H9 (cell line): Measurements from ENCODE around the gene NKX1-1. TPM values are rescaled to one million over a fixed set of nuclear protein-coding genes. Genes with fewer than 3 reads are reported as not detected.

ENCODE experiments used
- DNase-seq: peaks from one replicate; pipeline ENCODE4 v3.0.0-alpha.2; 2017
- H2AFZ ChIP-seq: one replicate; pipeline ENCODE4 v1.6.1; 2013; ENCODE audit warnings: mild to moderate bottlenecking, low read length, control low read depth, moderate library complexity
- H2AK5ac ChIP-seq: 2 replicates; pipeline ENCODE4 v1.6.1; 2013; ENCODE audit warnings: low read length, control low read depth, mixed read lengths; ENCODE audit not compliant: insufficient read length
- H2BK120ac ChIP-seq: one replicate; pipeline ENCODE4 v1.6.1; 2013; ENCODE audit warnings: low read depth, mild to moderate bottlenecking, low read length, control low read depth, inconsistent platforms; ENCODE audit not compliant: poor library complexity, severe bottlenecking
- H2BK12ac ChIP-seq: 2 replicates; pipeline ENCODE4 v1.6.1; 2013; ENCODE audit warnings: low read length, control low read depth, mixed read lengths, low read depth; ENCODE audit not compliant: insufficient read length
- H2BK15ac ChIP-seq: 2 replicates; pipeline ENCODE4 v1.6.1; 2013; ENCODE audit warnings: low read depth, low read length, control low read depth
- H2BK20ac ChIP-seq: one replicate; pipeline ENCODE4 v1.6.1; 2013; ENCODE audit warnings: low read depth, mild to moderate bottlenecking, low read length, control low read depth, inconsistent platforms; ENCODE audit not compliant: poor library complexity, severe bottlenecking
- H2BK5ac ChIP-seq: 2 replicates; pipeline ENCODE4 v1.6.1; 2013; ENCODE audit warnings: low read length, control low read depth, mixed read lengths; ENCODE audit not compliant: insufficient read length
- H3K14ac ChIP-seq: 2 replicates; pipeline ENCODE4 v1.6.1; 2013; ENCODE audit warnings: low read length, control low read depth; ENCODE audit not compliant: insufficient read depth
- H3K18ac ChIP-seq: 2 replicates; pipeline ENCODE4 v1.6.1; 2013; ENCODE audit warnings: low read depth, mild to moderate bottlenecking, mixed read lengths, low read length, control low read depth; ENCODE audit not compliant: insufficient read length
- H3K23ac ChIP-seq: 2 replicates; pipeline ENCODE4 v1.6.1; 2013; ENCODE audit warnings: low read length, control low read depth, mixed read lengths, low read depth; ENCODE audit not compliant: insufficient read length
- H3K23me2 ChIP-seq: 2 replicates; pipeline ENCODE4 v1.6.1; 2013; ENCODE audit warnings: low read depth, mild to moderate bottlenecking, mixed read lengths, low read length, control low read depth; ENCODE audit not compliant: insufficient read length, poor library complexity, severe bottlenecking
- H3K27ac ChIP-seq: 2 replicates; pipeline ENCODE4 v1.5.1; 2013; ENCODE audit warnings: low read length, control low read depth, mixed read lengths, low read depth; ENCODE audit not compliant: insufficient read length
- H3K27me3 ChIP-seq: 2 replicates; pipeline ENCODE4 v1.6.1; 2013; ENCODE audit warnings: low read length, control low read depth, inconsistent platforms; ENCODE audit not compliant: insufficient read depth
- H3K4ac ChIP-seq: 2 replicates; pipeline ENCODE4 v1.6.1; 2013; ENCODE audit warnings: low read depth, mild to moderate bottlenecking, control low read depth, inconsistent platforms, low read length, moderate library complexity
- H3K4me1 ChIP-seq: 2 replicates; pipeline ENCODE4 v1.6.1; 2013; ENCODE audit warnings: low read length, control low read depth, inconsistent platforms; ENCODE audit not compliant: insufficient read depth
- H3K4me2 ChIP-seq: 2 replicates; pipeline ENCODE4 v1.6.1; 2013; ENCODE audit warnings: low read length, control low read depth, mixed read lengths; ENCODE audit not compliant: insufficient read length, insufficient read depth
- H3K56ac ChIP-seq: 2 replicates; pipeline ENCODE4 v1.6.1; 2013; ENCODE audit warnings: low read depth, mild to moderate bottlenecking, mixed read lengths, low read length, control low read depth; ENCODE audit not compliant: insufficient read length
- H3K79me1 ChIP-seq: 2 replicates; pipeline ENCODE4 v1.6.1; 2013; ENCODE audit warnings: low read depth, mild to moderate bottlenecking, moderate library complexity, low read length, control low read depth, inconsistent platforms; ENCODE audit not compliant: insufficient read depth, poor library complexity, severe bottlenecking
- H3K79me2 ChIP-seq: 2 replicates; pipeline ENCODE4 v1.6.1; 2013; ENCODE audit warnings: low read length, control low read depth, inconsistent platforms; ENCODE audit not compliant: insufficient read depth
- H3K9ac ChIP-seq: 2 replicates; pipeline ENCODE4 v1.6.1; 2013; ENCODE audit warnings: low read length, control low read depth, mixed read lengths; ENCODE audit not compliant: insufficient read length; ENCODE audit errors: extremely low read depth
- H3K9me3 ChIP-seq: one replicate; pipeline ENCODE4 v1.6.1; 2013; ENCODE audit warnings: low read depth, low read length, inconsistent platforms; ENCODE audit not compliant: control insufficient read depth
- H3T11ph ChIP-seq: one replicate; pipeline ENCODE4 v1.6.1; 2013; ENCODE audit warnings: mild to moderate bottlenecking, low read length, control low read depth, inconsistent platforms
- H4K20me1 ChIP-seq: one replicate; pipeline ENCODE4 v1.6.1; 2013; ENCODE audit not compliant: control insufficient read depth, insufficient read length, insufficient read depth
- H4K5ac ChIP-seq: 2 replicates; pipeline ENCODE4 v1.6.1; 2013; ENCODE audit warnings: low read depth, mild to moderate bottlenecking, mixed read lengths, low read length, control low read depth; ENCODE audit not compliant: insufficient read length
- H4K8ac ChIP-seq: replicated peaks from 2 replicates; pipeline ENCODE4 v1.6.1; 2013; ENCODE audit warnings: low read length, control low read depth, mixed read lengths, low read depth; ENCODE audit not compliant: insufficient read length
- H4K91ac ChIP-seq: 2 replicates; pipeline ENCODE4 v1.6.1; 2013; ENCODE audit warnings: low read depth, mild to moderate bottlenecking, moderate library complexity, mixed read lengths, low read length, control low read depth; ENCODE audit not compliant: insufficient read length
- H3K27ac Mint-ChIP-seq, 3 experiments: 2 replicates in 2 of 3; 3 replicates in 1 of 3; pipeline ENCODE4 v1.8.0; 2020 to 2021; ENCODE audit warnings: mixed read lengths in 3 of 3, mild to moderate bottlenecking in 1 of 3, moderate library complexity in 1 of 3
- H3K27me3 Mint-ChIP-seq: 2 replicates; pipeline ENCODE4 v1.8.0; 2021; ENCODE audit warnings: low read depth, mild to moderate bottlenecking, moderate library complexity, mixed read lengths
- H3K36me3 Mint-ChIP-seq, 3 experiments: 2 replicates in 2 of 3; 3 replicates in 1 of 3; pipeline ENCODE4 v1.8.0; 2020 to 2021; ENCODE audit warnings: low read depth in 3 of 3, mixed read lengths in 3 of 3; ENCODE audit not compliant: insufficient read depth in 1 of 3
- H3K4me1 Mint-ChIP-seq, 2 experiments: 2 replicates each; pipeline ENCODE4 v1.8.0; 2020; ENCODE audit warnings: mixed read lengths in 2 of 2
- H3K4me3 Mint-ChIP-seq, 2 experiments: 2 replicates in 1 of 2; 3 replicates in 1 of 2; pipeline ENCODE4 v1.8.0; 2020 to 2021; ENCODE audit warnings: mild to moderate bottlenecking in 2 of 2, mixed read lengths in 2 of 2, moderate library complexity in 1 of 2
- H3K9me3 Mint-ChIP-seq, 2 experiments: 2 replicates in 1 of 2; 3 replicates in 1 of 2; pipeline ENCODE4 v1.8.0; 2020; ENCODE audit warnings: mild to moderate bottlenecking in 2 of 2, mixed read lengths in 2 of 2, moderate library complexity in 1 of 2
- WGBS: extraction: QIAGEN DNeasy Blood & Tissue Kit; methylation state at CpG from one replicate; pipeline ENCODE4 v1.1.7; 2013; ENCODE audit warnings: missing lambda C conversion rate, low lambda C conversion rate, mixed read lengths; ENCODE audit not compliant: insufficient read length; ENCODE audit errors: extremely low coverage; 5-methylcytosine and 5-hydroxymethylcytosine counted together
- total RNA-seq: library from RNA; stranded (reverse); gene quantifications from 2 replicates; pipeline ENCODE4 v1.2.1, GENCODE V29; 2021
- TF ChIP-seq, protein P1 (sequence below): fragments of 200-600 bp; sonication (generic); conservative IDR thresholded peaks from 3 replicates; pipeline ENCODE4 v1.8.0; 2021; ENCODE audit warnings: antibody characterized with exemption, mild to moderate bottlenecking

NKX1-1 gene
- total RNA-seq, 1 experiment from 2014 or later = not detected

DNA sequence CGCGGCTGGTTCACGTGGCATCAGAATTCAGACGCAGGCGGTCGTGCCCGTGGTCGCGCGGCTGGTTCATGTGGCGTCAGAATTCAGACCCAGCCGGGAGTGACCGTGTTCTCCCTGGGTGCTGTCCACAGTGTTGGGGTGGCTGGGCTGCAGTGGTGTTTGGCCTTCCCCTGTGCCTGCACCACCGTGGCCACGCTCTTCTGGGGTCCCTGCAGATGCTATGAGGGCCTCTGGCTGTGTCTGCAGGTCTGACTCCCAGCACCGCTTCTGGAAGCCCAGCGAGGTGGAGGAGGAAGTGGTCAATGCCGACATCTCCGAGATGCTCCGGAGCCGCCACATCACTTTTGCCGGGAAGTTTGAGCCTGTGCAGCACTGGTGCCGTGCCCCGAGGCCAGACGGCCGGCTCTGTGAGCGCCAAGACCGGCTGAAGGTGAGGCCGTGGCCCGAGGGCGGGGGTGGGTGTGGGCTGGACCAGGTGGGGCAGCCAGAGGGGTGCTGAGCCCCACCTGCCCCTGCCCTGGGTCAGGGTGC, 26.4 kb downstream of the NKX1-1 start:
- no peak overlapping the region for H2BK12ac ChIP-seq
- H3T11ph ChIP-seq = no peak overlapping the region
- Mint-ChIP-seq H3K4me3 (no peak overlapping the region), H3K9me3 (no peaks in the 10 kb centered on the region), H3K36me3 (peaks cover 0 to 4% (median 0%) of the 10 kb centered on the region in 3 experiments; a peak in 1 of 7 replicates), H3K27ac (no peak overlapping the region; a peak in 1 of 7 replicates), H3K27me3 (no peaks in the 10 kb centered on the region), H3K4me1 (no peaks in the 10 kb centered on the region)
- no peak overlapping the region for H2BK15ac ChIP-seq
- no CpG with 5 or more reads among the region's 31 CpGs for WGBS
- H3K23ac ChIP-seq = no peak overlapping the region
- H3K27ac ChIP-seq = no peak overlapping the region
- no peak overlapping the region for H2AFZ ChIP-seq
- H4K20me1 ChIP-seq = peaks cover 5% of the 10 kb centered on the region
- no peaks in the 10 kb centered on the region for H3K4me1 ChIP-seq
- no peaks in the 10 kb centered on the region for H3K9me3 ChIP-seq
- H3K9ac ChIP-seq = no peak overlapping the region
- no peak overlapping the region for H2BK120ac ChIP-seq
- TF ChIP-seq, protein P1, sequence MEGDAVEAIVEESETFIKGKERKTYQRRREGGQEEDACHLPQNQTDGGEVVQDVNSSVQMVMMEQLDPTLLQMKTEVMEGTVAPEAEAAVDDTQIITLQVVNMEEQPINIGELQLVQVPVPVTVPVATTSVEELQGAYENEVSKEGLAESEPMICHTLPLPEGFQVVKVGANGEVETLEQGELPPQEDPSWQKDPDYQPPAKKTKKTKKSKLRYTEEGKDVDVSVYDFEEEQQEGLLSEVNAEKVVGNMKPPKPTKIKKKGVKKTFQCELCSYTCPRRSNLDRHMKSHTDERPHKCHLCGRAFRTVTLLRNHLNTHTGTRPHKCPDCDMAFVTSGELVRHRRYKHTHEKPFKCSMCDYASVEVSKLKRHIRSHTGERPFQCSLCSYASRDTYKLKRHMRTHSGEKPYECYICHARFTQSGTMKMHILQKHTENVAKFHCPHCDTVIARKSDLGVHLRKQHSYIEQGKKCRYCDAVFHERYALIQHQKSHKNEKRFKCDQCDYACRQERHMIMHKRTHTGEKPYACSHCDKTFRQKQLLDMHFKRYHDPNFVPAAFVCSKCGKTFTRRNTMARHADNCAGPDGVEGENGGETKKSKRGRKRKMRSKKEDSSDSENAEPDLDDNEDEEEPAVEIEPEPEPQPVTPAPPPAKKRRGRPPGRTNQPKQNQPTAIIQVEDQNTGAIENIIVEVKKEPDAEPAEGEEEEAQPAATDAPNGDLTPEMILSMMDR = no peak
- H4K91ac ChIP-seq = no peak overlapping the region
- H2BK5ac ChIP-seq = no peak overlapping the region
- no peak overlapping the region for H4K5ac ChIP-seq
- no peak overlapping the region for H3K4ac ChIP-seq
- no peak overlapping the region for H3K14ac ChIP-seq
- H3K23me2 ChIP-seq = no peaks in the 10 kb centered on the region
- H3K4me2 ChIP-seq = no peak overlapping the region
- DNase-seq = no peak
- H3K56ac ChIP-seq = no peak overlapping the region
- no peaks in the 10 kb centered on the region for H3K79me1 ChIP-seq
- H3K18ac ChIP-seq = no peak overlapping the region
- H3K79me2 ChIP-seq = no peaks in the 10 kb centered on the region
- no peaks in the 10 kb centered on the region for H3K27me3 ChIP-seq
- no peak overlapping the region for H2AK5ac ChIP-seq
- no peak overlapping the region for H4K8ac ChIP-seq
- no peak overlapping the region for H2BK20ac ChIP-seq
